HCT116 (cell line): ENCODE results near the gene PDZD4.

Source experiments
- CEBPB ChIP-seq: IDR thresholded peaks from 2 replicates; pipeline ENCODE4 v1.6.1; 2012; ENCODE audit warnings: low read depth
- CTCF ChIP-seq, 3 experiments: fragments of 200-600 bp in 1 of 3; sonication (generic) in 1 of 3; IDR thresholded peaks in 2 of 3; conservative IDR thresholded peaks in 1 of 3; 2 replicates each; pipeline ENCODE4 v1.5.1; 2012 to 2017; ENCODE audit warnings: low read depth in 2 of 3, low read length in 2 of 3, antibody characterized with exemption in 1 of 3, borderline replicate concordance in 1 of 3, control low read depth in 1 of 3, mild to moderate bottlenecking in 1 of 3, mixed read lengths in 1 of 3, mixed run types in 1 of 3, moderate library complexity in 1 of 3; ENCODE audit not compliant: insufficient read depth in 1 of 3
- EZH2 ChIP-seq: fragments of 200-600 bp; sonication (generic); IDR thresholded peaks from 2 replicates; pipeline ENCODE4 v1.6.1; 2017; ENCODE audit warnings: antibody characterized with exemption, mixed run types
- EZH2phosphoT487 ChIP-seq: fragments of 200-600 bp; IDR thresholded peaks from 2 replicates; pipeline ENCODE4 v1.6.1; 2018; ENCODE audit warnings: antibody characterized with exemption, borderline replicate concordance
- POLR2AphosphoS5 ChIP-seq: IDR thresholded peaks from 2 replicates; pipeline ENCODE4 v1.6.1; 2011; ENCODE audit warnings: mild to moderate bottlenecking, low read depth, low read length, moderate library complexity
- TF ChIP-seq, protein P1 (sequence below): IDR thresholded peaks from 2 replicates; pipeline ENCODE4 v1.6.1; 2012
- TF ChIP-seq, protein P2 (sequence below): IDR thresholded peaks from 2 replicates; pipeline ENCODE4 v1.6.1; 2012; ENCODE audit warnings: low read depth

DNA sequence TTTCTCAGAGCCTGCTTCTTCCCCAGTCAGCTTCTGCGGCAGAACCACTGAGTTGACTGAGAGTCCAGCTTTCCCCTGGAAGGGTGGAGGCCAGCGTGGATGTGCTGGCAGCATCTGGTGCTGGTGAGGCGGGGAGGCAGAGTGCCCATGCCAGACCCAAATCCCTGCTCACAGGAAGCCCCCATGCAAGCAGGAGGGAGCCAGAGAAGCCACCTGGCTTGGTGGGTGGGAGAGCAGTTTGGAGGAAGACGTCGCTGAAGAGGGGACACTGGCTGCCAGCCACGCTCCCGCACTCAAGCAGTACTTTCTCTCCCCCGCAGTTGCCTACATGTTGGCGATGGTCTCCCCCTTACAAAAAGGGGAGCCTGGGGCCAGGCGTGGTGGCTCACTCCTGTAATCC is 6.0 kb downstream of the PDZD4 start:
- TF ChIP-seq CTCF (IDR thresholded peaks at IDR 0.05 in 2 of 3, conservative IDR thresholded peaks at IDR 0.05 in 1 of 3; ENCODE audit: borderline replicate concordance in 1 of 3, insufficient read depth in 1 of 3, low read depth in 2 of 3, low read length in 2 of 3) = no peak
- no peak for TF ChIP-seq CEBPB
- no peak for TF ChIP-seq POLR2AphosphoS5
- TF ChIP-seq EZH2phosphoT487 = no peak
- TF ChIP-seq EZH2 = no peak
- TF ChIP-seq, protein P1, sequence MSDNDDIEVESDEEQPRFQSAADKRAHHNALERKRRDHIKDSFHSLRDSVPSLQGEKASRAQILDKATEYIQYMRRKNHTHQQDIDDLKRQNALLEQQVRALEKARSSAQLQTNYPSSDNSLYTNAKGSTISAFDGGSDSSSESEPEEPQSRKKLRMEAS = no peak
- TF ChIP-seq, protein P2, sequence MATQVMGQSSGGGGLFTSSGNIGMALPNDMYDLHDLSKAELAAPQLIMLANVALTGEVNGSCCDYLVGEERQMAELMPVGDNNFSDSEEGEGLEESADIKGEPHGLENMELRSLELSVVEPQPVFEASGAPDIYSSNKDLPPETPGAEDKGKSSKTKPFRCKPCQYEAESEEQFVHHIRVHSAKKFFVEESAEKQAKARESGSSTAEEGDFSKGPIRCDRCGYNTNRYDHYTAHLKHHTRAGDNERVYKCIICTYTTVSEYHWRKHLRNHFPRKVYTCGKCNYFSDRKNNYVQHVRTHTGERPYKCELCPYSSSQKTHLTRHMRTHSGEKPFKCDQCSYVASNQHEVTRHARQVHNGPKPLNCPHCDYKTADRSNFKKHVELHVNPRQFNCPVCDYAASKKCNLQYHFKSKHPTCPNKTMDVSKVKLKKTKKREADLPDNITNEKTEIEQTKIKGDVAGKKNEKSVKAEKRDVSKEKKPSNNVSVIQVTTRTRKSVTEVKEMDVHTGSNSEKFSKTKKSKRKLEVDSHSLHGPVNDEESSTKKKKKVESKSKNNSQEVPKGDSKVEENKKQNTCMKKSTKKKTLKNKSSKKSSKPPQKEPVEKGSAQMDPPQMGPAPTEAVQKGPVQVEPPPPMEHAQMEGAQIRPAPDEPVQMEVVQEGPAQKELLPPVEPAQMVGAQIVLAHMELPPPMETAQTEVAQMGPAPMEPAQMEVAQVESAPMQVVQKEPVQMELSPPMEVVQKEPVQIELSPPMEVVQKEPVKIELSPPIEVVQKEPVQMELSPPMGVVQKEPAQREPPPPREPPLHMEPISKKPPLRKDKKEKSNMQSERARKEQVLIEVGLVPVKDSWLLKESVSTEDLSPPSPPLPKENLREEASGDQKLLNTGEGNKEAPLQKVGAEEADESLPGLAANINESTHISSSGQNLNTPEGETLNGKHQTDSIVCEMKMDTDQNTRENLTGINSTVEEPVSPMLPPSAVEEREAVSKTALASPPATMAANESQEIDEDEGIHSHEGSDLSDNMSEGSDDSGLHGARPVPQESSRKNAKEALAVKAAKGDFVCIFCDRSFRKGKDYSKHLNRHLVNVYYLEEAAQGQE = no peak
